ENCODE data around the gene UGT1A4. TPM values are rescaled to one million over a fixed set of nuclear protein-coding genes. Genes with fewer than 3 reads are reported as not detected.

Gene UGT1A4
- total and polyA plus RNA-seq, 2 donors (not counting 3 experiments of a cell fraction or from before 2014, with no cell fraction given) = not detected

DNA sequence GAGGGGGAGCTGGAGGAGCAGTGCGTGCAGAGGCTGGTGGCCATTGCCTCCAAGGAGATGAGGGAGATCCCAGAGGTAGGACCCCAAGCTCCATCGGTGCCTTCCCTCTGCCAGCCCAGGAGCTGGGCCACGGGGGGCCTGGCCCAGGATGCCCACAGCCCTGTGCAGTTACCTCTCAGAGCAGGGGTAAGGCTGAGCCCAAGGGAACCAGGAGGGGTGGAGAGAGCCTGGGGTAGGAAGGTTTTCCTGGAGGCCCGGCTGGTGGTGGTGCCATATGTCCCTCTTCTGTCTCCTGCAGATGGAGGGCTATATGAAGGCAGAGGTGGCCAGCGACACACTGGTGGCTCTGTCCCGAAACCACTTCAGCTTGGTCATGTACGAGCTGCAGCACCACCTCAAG, 71.0 kb downstream of the UGT1A4 start:
- H3K4me1 ChIP-seq (ENCODE audit: control insufficient read depth, extremely low read depth, insufficient read depth, low read length) = no peaks in the 10 kb centered on the region
- CTCF ChIA-PET = no interaction called here

More for the DNA sequence above, 71.0 kb downstream of the UGT1A4 start:
- no peak overlapping the region for H3K4me2 ChIP-seq (ENCODE audit: insufficient read depth, low read length)
- H3K4me3 ChIP-seq (replicated peaks in 1 of 3; ENCODE audit: insufficient read depth in 1 of 3, low read depth in 1 of 3, low read length in 3 of 3) = no peak overlapping the region
- no peak overlapping the region for H3K27ac ChIP-seq (ENCODE audit: insufficient read depth, low read depth, low read length)
- TF ChIP-seq, protein P1, sequence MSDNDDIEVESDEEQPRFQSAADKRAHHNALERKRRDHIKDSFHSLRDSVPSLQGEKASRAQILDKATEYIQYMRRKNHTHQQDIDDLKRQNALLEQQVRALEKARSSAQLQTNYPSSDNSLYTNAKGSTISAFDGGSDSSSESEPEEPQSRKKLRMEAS (IDR thresholded peaks at IDR 0.05; ENCODE audit: insufficient read depth, insufficient read length) = no peak
- no peak for TF ChIP-seq JUN (IDR thresholded peaks at IDR 0.05; ENCODE audit: borderline replicate concordance, insufficient read depth, insufficient read length, low read depth)
- no peak for TF ChIP-seq POLR2AphosphoS5 (IDR thresholded peaks at IDR 0.05; ENCODE audit: insufficient read depth, low read depth, low read length)
- no peak for TF ChIP-seq FOS (IDR thresholded peaks at IDR 0.05; ENCODE audit: borderline replicate concordance, insufficient read depth, low read length)
- TF ChIP-seq, protein P2, sequence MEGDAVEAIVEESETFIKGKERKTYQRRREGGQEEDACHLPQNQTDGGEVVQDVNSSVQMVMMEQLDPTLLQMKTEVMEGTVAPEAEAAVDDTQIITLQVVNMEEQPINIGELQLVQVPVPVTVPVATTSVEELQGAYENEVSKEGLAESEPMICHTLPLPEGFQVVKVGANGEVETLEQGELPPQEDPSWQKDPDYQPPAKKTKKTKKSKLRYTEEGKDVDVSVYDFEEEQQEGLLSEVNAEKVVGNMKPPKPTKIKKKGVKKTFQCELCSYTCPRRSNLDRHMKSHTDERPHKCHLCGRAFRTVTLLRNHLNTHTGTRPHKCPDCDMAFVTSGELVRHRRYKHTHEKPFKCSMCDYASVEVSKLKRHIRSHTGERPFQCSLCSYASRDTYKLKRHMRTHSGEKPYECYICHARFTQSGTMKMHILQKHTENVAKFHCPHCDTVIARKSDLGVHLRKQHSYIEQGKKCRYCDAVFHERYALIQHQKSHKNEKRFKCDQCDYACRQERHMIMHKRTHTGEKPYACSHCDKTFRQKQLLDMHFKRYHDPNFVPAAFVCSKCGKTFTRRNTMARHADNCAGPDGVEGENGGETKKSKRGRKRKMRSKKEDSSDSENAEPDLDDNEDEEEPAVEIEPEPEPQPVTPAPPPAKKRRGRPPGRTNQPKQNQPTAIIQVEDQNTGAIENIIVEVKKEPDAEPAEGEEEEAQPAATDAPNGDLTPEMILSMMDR (IDR thresholded peaks at IDR 0.05; ENCODE audit: extremely low read depth in 1 of 2, insufficient read depth in 1 of 2, low read depth in 1 of 2, low read length in 2 of 2) = no peak
- TF ChIP-seq POLR2A (IDR thresholded peaks at IDR 0.05; ENCODE audit: low read depth, low read length) = no peak
- TF ChIP-seq GATA2 (IDR thresholded peaks at IDR 0.05; ENCODE audit: insufficient read depth, insufficient read length, low read depth, low read length) = no peak
- TF ChIP-seq EZH2 (IDR thresholded peaks at IDR 0.05; ENCODE audit: borderline replicate concordance, low read depth, low read length, severe bottlenecking) = no peak
- no peak for TF ChIP-seq MYC (IDR thresholded peaks at IDR 0.05; ENCODE audit: low read depth, low read length)
- H3K9ac ChIP-seq (replicated peaks; ENCODE audit: extremely low read depth, insufficient read depth, low read length) = no peak overlapping the region
- no peak for DNase-seq (ENCODE audit: low read depth, low spot score)
- no peaks in the 10 kb centered on the region for H3K79me2 ChIP-seq (ENCODE audit: control insufficient read depth, insufficient read depth, low read length)
- no peaks in the 10 kb centered on the region for H4K20me1 ChIP-seq (replicated peaks; ENCODE audit: control insufficient read depth, extremely low read depth, insufficient read depth, low read length)
- no peaks in the 10 kb centered on the region for H3K9me3 ChIP-seq (replicated peaks; ENCODE audit: control insufficient read depth, insufficient read depth, low read length)
- intact Hi-C loops (cut with micrococcal nuclease) (no loop called here), dilution Hi-C loops (cut with MboI; ENCODE audit: extremely low pct_ligation_motif_present, low sequenced_read_pairs) (no loop called here)
- no peaks in the 10 kb centered on the region for H3K36me3 ChIP-seq (ENCODE audit: control insufficient read depth in 2 of 2, extremely low read depth in 1 of 2, insufficient read depth in 2 of 2, low read length in 2 of 2)
- POLR2A ChIA-PET = no interaction called here
- no peaks in the 10 kb centered on the region for H3K27me3 ChIP-seq (ENCODE audit: control insufficient read depth in 2 of 2, insufficient read depth in 2 of 2, low read length in 2 of 2)
- no peak overlapping the region for H2AFZ ChIP-seq (ENCODE audit: low read depth, low read length)
- no TSS peak for BruUV-seq (replicated peaks)
- FAIRE-seq = no peak
- H3K9me1 ChIP-seq (replicated peaks; ENCODE audit: control insufficient read depth, extremely low read depth, insufficient read depth, low read length) = no peaks in the 10 kb centered on the region

Measured in endothelial cell of umbilical vein (primary cell).